ENCODE data around the gene HSPBP1.
"Not testable (repeated sequence)": the region's sequence is repeated elsewhere in the genome, so short reads cannot be mapped to it uniquely, and the experiment has no call there.

HSPBP1 gene

GRCh38 chr19:55226273-55226672 lies 53.6 kb downstream of the HSPBP1 start:
- no peak for TF ChIP-seq CTCF (IDR thresholded peaks at IDR 0.05; ENCODE audit: extremely low read depth, missing control alignments)
- no peak for DNase-seq (ENCODE audit: low spot score)

- no peak for DNase-seq (ENCODE audit: low spot score)
- TF ChIP-seq CTCF (IDR thresholded peaks at IDR 0.05; ENCODE audit: extremely low read depth, missing control alignments), result no peak
Measured at GRCh38 chr19:55225415-55225958, 54.4 kb downstream of the HSPBP1 start.

GRCh38 chr19:55224679-55225414 lies 55.1 kb downstream of the HSPBP1 start:
- DNase-seq (ENCODE audit: low spot score), result not testable (repeated sequence)

GRCh38 chr19:55224038-55224665 lies 55.8 kb downstream of the HSPBP1 start:
- peak; percentile 19 for DNase-seq (ENCODE audit: low spot score)
- no peak for TF ChIP-seq CTCF (IDR thresholded peaks at IDR 0.05; ENCODE audit: extremely low read depth, missing control alignments)

GRCh38 chr19:55223291-55224037 lies 56.4 kb downstream of the HSPBP1 start:
- no peak for TF ChIP-seq CTCF (IDR thresholded peaks at IDR 0.05; ENCODE audit: extremely low read depth, missing control alignments)
- peak; percentile 14 for DNase-seq (ENCODE audit: low spot score)

GRCh38 chr19:55220525-55220924 lies 59.4 kb downstream of the HSPBP1 start:
- no peak for DNase-seq (ENCODE audit: low spot score)
- TF ChIP-seq CTCF (IDR thresholded peaks at IDR 0.05; ENCODE audit: extremely low read depth, missing control alignments), result no peak

GRCh38 chr19:55216461-55217198 lies 63.3 kb downstream of the HSPBP1 start:
- DNase-seq (ENCODE audit: low spot score), result peak; percentile 68
- TF ChIP-seq CTCF (IDR thresholded peaks at IDR 0.05; ENCODE audit: extremely low read depth, missing control alignments), result no peak

Measured in GM20000 (cell line).